ENCODE measurements around the gene GPAT3.
A peak's percentile ranks its signal among the peaks of the same experiment; 100 is the strongest.
"Not testable (repeated sequence)": the region's sequence is repeated elsewhere in the genome, so short reads cannot be mapped to it uniquely, and the experiment has no call there.

The GPAT3 gene

GRCh38 chr4:83535520-83536361, at the start of gene GPAT3:
GPAT3 (plus strand) TSS chr4:83536108; CDS start chr4:83536623, 515 bp downstream.
- no peak for TF ChIP-seq CTCF (IDR thresholded peaks at IDR 0.05; ENCODE audit: control insufficient read depth, insufficient read depth, low read depth, low read length, missing control alignments)
- DNase-seq (ENCODE audit: low read depth), result no peak
- peak within 1 kb of the TSS; percentile 82 for H3K4me3 ChIP-seq (ENCODE audit: control insufficient read depth, low read depth, low read length)

- no peak for DNase-seq (ENCODE audit: low read depth)
- H3K4me3 ChIP-seq (ENCODE audit: control insufficient read depth, low read depth, low read length), result no peak overlapping the region
- TF ChIP-seq CTCF (IDR thresholded peaks at IDR 0.05; ENCODE audit: control insufficient read depth, insufficient read depth, low read depth, low read length, missing control alignments), result no peak
Measured at GRCh38 chr4:83486457-83487129, 49.3 kb upstream of the GPAT3 start.

GRCh38 chr4:83489711-83490326, 46.1 kb upstream of the GPAT3 start:
- no peak for TF ChIP-seq CTCF (IDR thresholded peaks at IDR 0.05; ENCODE audit: control insufficient read depth, insufficient read depth, low read depth, low read length, missing control alignments)
- DNase-seq (ENCODE audit: low read depth), result no peak
- H3K4me3 ChIP-seq (ENCODE audit: control insufficient read depth, low read depth, low read length), result no peak overlapping the region

- H3K4me3 ChIP-seq (ENCODE audit: control insufficient read depth, low read depth, low read length), result no peak overlapping the region
- DNase-seq (ENCODE audit: low read depth), result no peak
- TF ChIP-seq CTCF (IDR thresholded peaks at IDR 0.05; ENCODE audit: control insufficient read depth, insufficient read depth, low read depth, low read length, missing control alignments), result peak; percentile 82
Measured at GRCh38 chr4:83490876-83491450, 44.9 kb upstream of the GPAT3 start.

- not testable (repeated sequence) for H3K4me3 ChIP-seq (ENCODE audit: control insufficient read depth, low read depth, low read length); DNase-seq (ENCODE audit: low read depth)
Measured at GRCh38 chr4:83496085-83496917, 39.6 kb upstream of the GPAT3 start.

- H3K4me3 ChIP-seq (ENCODE audit: control insufficient read depth, low read depth, low read length), result no peak overlapping the region
- DNase-seq (ENCODE audit: low read depth), result no peak
- no peak for TF ChIP-seq CTCF (IDR thresholded peaks at IDR 0.05; ENCODE audit: control insufficient read depth, insufficient read depth, low read depth, low read length, missing control alignments)
Measured at GRCh38 chr4:83498187-83498586, 37.7 kb upstream of the GPAT3 start.

GRCh38 chr4:83501671-83502070, 34.2 kb upstream of the GPAT3 start:
- H3K4me3 ChIP-seq (ENCODE audit: control insufficient read depth, low read depth, low read length); DNase-seq (ENCODE audit: low read depth): not testable (repeated sequence)

Measured in AG09309 (cell line).